OCI-LY3 (cell line): ENCODE measurements around the gene NDST1.

Experiments
- EZH2phosphoT487 ChIP-seq: fragments of 200-600 bp; shearing (Covaris generic); IDR thresholded peaks from 2 replicates; pipeline ENCODE4 v1.6.1; 2018; ENCODE audit warnings: antibody characterized with exemption, mixed run types, low read depth
- TF ChIP-seq, protein P1 (sequence below): fragments of 200-600, 300-600 bp; sonication (generic); IDR thresholded peaks from 2 replicates; pipeline ENCODE4 v1.5.1; 2014; ENCODE audit warnings: antibody characterized with exemption, low read length, low read depth

DNA sequence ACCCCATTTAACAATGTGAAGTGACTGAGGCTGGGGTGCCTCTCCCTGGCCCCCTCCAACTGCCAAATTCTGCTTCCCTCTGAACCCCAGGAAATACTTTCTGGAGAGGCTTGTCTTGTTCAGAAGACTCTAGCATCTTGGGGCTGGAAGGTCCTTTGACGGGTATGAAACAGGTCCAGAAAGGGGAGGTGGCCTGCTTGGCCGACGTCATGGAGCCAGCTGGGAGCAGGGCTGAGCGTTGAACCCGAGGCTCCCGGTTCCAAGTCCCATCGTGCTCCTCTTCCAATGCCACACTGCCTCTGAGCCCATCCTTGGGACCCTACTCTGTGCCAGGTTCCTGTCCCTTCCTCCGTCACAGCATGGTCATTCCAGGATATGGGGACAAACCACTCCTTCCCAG lies 46.9 kb downstream of the NDST1 start:
- no peak for TF ChIP-seq EZH2phosphoT487
- TF ChIP-seq, protein P1, sequence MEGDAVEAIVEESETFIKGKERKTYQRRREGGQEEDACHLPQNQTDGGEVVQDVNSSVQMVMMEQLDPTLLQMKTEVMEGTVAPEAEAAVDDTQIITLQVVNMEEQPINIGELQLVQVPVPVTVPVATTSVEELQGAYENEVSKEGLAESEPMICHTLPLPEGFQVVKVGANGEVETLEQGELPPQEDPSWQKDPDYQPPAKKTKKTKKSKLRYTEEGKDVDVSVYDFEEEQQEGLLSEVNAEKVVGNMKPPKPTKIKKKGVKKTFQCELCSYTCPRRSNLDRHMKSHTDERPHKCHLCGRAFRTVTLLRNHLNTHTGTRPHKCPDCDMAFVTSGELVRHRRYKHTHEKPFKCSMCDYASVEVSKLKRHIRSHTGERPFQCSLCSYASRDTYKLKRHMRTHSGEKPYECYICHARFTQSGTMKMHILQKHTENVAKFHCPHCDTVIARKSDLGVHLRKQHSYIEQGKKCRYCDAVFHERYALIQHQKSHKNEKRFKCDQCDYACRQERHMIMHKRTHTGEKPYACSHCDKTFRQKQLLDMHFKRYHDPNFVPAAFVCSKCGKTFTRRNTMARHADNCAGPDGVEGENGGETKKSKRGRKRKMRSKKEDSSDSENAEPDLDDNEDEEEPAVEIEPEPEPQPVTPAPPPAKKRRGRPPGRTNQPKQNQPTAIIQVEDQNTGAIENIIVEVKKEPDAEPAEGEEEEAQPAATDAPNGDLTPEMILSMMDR, result no peak
